Vagina (tissue), 2 donors: ENCODE results near the gene RLN3.

Experiments
- POLR2A ChIP-seq, 2 donors: fragments of 450-650 bp; IDR thresholded peaks; one replicate each; pipeline ENCODE4 v1.6.1; 2017; ENCODE audit warnings: antibody characterized with exemption in 2 of 2, mild to moderate bottlenecking in 2 of 2, moderate library complexity in 2 of 2
- TF ChIP-seq, protein P1 (sequence below), 3 experiments: fragments of 450-650 bp in 2 of 3; fragments of 200-600 bp in 1 of 3; sonication (generic) in 1 of 3; IDR thresholded peaks; one replicate each; pipeline ENCODE4 v1.5.1; 2017 to 2019; ENCODE audit warnings: antibody characterized with exemption in 3 of 3, mild to moderate bottlenecking in 2 of 3, moderate library complexity in 2 of 3

DNA sequence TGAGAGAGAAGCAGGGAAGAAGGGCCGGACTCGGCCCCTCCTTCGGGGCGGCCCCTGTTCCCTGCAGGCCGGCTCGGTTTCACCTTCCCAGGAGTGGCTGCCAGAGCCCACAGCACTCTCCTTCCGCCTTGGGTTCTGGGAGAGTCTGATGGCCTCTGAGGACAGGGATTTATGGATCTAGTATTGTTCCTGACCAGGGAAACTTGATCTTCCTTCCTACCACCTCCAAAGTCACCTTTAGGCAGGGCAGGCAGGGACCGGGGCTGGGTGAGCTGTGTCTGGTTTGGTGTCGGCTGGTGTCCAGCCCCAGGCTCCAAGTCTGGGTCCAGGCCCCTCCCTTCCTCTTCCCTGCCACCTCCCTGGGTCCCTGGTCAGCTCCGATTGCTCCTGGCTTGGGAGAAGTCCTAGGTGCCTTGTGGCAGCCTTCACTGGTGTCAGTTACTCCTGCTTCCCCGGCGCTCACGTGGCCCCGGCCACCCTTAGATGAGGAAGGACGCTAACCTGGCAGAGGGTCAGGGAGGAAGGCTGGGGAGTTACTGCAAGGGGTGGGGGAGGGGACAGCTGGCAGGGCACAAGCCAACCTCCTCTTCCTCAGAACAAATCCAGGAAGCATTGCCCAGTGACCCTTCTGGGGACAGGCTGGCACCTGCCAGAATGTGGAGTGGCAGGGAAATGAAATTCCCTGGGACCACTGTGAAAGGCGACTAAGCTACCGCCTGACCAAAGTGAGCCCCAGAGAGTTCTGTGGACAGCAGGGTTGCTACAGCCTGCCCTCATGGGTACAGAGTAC, 40.7 kb upstream of the RLN3 start:
- no peak for TF ChIP-seq POLR2A (IDR thresholded peaks at IDR 0.05)
- TF ChIP-seq, protein P1, sequence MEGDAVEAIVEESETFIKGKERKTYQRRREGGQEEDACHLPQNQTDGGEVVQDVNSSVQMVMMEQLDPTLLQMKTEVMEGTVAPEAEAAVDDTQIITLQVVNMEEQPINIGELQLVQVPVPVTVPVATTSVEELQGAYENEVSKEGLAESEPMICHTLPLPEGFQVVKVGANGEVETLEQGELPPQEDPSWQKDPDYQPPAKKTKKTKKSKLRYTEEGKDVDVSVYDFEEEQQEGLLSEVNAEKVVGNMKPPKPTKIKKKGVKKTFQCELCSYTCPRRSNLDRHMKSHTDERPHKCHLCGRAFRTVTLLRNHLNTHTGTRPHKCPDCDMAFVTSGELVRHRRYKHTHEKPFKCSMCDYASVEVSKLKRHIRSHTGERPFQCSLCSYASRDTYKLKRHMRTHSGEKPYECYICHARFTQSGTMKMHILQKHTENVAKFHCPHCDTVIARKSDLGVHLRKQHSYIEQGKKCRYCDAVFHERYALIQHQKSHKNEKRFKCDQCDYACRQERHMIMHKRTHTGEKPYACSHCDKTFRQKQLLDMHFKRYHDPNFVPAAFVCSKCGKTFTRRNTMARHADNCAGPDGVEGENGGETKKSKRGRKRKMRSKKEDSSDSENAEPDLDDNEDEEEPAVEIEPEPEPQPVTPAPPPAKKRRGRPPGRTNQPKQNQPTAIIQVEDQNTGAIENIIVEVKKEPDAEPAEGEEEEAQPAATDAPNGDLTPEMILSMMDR (IDR thresholded peaks at IDR 0.05): no peak
